ENCODE data around the gene SARDH.

Gene SARDH

DNA sequence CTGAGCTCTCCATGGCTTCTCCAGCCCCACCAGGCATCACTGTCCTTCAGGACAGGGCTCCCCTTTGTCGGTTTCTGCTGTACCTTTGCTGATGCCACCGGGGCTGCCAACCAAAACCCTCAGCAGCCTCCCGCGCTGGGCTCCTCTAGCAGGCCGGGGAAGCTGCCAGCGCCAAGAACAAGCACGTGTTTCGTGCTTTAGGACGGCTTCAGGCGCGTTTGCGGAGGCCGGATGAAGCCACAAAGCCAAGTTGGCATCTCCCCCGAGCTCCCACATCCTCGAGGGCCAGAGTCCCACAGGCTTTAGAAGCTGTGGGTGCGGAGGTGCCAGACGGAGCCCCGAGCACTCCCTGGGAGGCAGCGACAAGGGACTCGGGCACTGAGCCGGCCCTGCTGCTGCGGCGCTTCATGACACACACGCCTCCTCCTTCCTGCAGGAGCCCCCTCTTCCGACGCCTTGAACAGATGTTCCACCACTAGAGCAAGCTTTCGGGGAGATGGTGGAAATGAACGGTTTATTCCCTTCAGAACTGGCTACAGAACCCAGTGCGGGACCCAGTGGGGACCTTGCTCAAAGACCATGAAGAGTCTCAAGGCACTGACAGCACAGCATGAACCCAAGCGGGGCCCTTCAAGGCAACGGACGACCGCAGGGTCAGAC is 36.7 kb downstream of the SARDH start:
- no peak for DNase-seq

DNA sequence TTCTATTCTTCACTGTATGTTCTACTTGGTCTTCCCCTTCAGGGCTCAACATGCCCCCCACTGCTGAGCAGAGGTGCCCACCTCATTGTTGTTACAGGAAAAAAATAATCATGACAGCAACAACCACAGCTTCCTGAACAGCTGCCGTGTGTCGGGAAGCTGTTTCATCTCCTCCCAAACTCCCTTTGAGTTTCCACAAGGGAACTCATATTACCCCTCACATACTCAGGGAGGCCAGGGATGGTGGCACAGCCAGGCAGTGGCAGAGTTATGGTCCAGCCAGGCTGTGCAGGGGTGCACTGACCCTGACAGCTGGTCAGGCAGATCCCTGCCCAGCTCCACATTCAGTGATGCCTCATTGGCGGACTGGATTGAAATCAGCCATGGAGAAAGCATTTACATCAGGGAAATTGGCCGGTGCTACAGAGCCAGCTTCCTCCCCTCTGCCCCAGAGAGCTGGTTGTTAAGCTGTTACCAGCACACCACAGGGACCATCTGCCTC is 37.3 kb downstream of the SARDH start:
- DNase-seq: no peak

DNA sequence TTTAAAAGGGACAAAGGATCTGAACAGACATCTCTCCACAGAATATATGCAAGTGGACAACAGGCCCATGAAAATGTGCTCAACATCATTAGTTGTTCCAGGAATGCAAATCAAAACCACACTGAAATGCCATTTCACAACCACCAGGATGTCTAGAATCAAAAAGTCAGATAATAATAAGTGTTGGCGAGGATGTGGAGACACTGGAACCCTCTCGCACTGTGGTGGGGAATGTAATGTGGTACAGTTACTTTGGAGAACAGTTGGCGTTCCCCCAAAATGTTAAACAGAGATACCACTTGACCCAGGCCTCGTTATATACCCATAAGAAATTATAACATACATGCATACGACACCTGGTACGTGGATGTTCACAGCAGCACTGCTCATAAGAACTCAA is 38.6 kb downstream of the SARDH start:
- no peak for DNase-seq

DNA sequence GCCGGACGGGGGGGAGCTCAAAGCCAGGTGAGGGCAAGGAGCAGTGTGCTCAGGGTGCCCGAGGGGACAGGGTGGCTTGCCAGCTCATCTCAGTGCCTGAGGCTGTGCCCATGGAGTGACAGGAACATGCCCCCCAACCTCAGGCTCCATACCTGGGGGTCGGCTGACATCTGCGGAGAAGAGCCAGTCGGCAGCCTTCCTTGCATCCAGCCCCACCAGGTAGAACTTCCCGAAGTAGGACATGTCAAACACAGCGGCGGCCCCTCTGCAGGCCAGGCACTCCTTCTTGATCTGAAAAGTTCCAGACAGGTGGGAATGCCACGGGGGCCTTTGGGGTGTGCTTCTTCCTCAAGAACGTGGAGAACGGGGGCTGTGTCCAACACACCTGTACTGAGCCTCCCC is 42.1 kb downstream of the SARDH start:
- no peak for DNase-seq

DNA sequence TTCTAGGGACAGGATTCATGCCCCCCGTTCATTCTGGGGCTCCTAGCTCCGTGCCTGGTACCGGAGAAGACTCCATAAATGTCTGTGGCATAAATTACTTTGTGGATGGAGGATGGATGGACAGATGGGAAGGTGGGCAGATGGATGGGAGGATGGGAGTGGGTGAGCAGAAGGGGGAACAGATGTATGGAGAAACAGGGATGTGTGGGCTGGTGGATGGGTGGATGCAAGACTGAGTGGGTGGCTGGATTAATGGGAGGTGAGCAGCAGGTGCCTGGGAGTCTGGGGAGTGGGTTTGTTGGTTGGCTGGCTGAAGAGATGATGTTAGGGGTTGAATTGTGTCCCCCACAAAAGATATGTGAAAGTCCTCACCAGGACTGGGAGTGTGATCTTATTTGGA is 43.5 kb downstream of the SARDH start:
- no peak for DNase-seq

DNA sequence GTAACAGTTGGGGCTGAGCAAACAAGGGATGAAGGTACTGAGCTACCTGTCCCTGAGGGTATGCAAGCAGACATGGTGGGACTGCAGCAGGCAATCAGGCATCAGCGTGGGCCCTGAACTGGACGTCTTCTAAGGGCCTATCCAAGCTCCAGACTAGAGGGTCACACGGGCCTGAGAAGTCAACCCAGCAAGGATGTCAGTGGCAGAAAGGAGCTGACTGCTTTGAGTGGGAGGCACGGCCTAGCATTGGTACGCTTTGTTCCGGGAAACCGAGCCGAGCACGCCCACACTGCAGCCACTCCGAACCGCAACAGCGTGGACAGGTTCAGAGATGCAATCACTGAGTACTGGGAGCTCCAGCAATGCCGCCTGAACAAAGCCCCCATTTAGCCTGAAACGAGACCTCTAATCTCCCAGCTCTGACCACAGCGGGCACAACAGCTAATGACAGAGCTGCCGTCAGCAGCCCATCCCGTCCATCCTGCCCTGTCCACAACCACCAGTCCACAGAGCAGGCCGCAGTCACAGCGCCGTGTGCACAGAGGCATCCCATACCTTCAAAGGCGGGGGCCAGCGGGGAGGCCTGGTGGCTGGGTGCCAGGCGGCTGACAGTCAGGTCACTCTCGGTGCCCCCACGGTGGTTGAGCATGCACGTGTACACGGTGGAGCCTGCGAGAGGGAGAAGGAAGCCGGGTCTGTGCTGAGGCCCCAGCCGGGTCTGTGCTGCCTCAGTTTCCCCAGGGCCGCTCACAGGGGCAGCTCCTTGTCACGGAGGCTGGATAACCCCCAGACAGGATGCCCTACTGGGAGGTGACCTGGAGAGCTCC is 44.2 kb downstream of the SARDH start:
- no peak for DNase-seq

DNA sequence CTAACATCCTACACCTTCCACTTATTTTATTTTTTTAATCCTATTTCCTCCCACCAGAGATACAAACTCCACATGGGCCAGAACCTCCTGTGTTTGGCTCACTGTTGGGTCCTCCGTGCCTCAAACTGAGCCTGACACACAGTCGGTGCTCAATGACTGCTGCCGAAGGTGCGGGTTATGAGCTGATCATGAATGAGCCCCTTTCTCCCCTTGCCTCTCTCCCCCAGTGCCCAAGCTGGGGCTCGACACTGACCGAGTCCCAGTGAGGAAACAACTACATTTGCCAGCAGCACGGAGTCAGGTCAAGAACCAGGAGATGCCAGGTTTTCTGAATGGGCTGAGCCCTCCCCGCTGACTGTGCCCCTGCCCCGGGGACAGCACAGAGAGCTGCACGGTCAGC is 45.0 kb downstream of the SARDH start:
- no peak for DNase-seq

DNA sequence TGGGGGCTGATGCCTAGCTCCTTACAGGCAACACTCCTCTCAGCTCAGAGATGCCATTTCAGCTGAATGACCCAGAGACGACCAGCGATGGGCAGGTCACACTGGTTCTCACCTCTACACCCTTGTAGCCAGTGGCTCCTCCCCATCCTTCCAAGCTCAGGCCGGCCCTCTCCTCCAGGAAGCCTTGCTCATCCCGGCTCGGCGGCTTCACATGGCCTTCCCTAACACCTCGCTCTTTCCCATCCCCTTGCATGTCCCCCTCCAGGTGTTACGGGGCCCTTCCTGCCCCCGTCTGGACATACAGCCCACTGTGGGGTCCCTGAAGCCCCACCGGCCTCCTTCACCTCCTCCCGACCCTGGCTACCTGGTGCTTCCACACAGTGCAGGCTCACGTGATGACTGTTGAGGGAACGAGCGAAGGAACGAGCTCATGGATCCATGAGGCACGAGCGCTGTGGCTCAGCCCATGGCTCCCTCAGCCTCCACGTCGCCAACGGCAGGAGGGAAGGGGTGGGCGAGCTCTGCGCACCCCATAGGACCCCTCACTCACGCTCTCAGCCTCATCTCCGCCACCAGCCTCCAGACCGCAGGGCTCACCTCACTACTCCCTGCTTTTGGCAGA is 45.7 kb downstream of the SARDH start:
- DNase-seq: no peak

DNA sequence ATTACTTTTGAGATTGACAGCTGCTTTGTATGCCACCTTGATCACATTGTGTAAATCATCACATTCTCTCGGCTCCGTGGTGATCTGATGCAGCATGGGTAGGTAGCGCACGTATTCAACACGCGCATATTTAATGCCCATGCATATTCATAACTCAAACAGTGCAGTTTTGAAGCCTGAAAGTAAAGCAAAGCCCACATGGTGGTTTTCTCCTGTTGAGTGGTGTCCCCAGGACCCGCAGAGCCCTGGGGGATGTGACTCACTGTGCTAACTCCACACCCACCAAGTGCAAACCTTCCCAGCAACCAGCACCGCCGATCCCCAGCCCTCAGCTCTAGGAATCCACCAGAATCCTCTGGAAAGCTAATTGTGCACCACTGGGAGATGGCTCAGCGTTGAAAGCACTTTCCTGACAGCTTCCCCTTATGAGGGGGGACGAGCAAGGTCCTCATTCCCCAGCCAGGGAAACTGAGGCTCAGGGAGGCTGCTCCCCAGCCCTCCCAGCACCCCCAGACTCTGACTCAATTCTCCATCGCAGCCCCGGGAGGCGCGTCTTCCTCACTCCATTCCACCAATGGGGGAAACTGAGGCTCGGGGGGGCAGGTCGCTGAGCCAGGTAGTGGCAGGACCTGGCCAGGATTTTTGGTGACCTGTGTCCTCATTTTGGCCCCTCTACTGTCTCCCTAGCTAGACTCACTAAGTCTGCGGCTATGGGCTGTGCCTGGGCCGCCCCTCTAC is 46.4 kb downstream of the SARDH start:
- DNase-seq: no peak

DNA sequence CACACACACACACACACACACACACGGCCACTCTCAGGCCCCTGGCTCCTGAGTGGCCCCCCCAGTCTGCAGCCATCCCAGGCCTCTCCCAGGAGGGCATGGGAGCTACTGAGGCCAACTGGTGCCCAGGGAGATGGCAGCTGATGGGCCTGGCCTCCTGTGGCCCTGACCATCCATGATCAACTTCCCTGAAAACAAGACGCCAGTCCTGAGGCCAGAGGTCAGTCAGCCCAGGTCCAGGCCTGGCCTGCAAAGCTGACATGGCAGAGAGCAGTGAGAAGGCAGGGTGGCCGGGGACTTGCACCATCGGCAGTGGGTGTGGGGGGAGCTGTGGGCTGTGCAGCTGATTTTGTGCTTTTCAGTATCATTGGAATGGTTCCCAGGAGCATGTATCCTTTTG is 47.0 kb downstream of the SARDH start:
- DNase-seq: no peak

DNA sequence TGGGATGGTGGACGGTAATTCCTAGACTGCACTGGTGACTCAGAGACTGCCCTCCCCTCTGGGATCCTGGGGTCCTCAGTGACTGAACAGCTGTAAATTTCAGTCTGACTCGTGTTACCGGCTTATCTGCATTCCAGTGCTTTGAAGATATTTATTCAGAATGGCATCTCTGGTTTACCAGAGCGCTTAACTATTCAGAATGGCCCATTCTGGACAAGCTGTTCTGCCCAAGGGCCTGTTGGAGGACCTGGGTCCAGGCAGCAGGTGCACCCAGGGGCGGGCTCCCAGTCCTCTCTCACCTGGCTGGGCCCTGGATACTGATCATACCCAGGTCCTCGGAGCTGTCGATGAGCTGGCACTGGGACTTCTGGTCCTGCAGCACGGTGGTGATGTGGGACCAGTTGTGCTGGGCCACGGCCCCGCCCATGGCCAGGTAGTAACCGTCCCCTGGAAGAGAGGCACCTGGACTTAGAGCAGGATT is 48.0 kb downstream of the SARDH start:
- no peak for DNase-seq

DNA sequence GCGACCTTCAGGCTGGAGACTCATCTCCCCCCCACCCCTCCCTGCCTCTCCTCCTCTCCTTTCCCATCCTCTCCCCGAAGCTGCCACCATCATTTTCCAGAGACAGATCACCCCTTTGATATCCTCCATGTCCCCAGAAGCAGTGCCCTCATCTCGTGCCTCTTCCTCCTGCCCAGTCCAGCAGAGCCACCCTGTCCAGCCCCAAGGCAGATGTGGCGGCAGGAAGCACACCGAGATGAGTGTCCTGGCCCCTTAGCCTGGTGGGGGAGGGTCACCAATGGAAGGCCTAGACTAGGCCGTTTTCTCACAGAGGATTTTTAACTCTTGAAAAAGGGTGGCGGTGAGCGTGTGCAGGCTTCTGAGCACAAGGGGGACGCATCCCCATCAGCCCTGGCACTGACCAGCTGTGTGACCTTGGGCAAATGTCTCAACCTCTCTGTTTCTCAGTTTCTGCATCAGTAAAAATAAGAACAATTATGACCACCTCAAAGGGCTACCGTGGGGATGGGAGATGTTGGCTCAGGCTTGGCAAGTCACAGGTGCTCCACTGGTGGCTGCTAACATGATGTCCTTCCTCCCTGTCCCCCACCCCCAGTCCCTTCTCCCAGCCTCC is 48.9 kb downstream of the SARDH start:
- no peak for DNase-seq

DNA sequence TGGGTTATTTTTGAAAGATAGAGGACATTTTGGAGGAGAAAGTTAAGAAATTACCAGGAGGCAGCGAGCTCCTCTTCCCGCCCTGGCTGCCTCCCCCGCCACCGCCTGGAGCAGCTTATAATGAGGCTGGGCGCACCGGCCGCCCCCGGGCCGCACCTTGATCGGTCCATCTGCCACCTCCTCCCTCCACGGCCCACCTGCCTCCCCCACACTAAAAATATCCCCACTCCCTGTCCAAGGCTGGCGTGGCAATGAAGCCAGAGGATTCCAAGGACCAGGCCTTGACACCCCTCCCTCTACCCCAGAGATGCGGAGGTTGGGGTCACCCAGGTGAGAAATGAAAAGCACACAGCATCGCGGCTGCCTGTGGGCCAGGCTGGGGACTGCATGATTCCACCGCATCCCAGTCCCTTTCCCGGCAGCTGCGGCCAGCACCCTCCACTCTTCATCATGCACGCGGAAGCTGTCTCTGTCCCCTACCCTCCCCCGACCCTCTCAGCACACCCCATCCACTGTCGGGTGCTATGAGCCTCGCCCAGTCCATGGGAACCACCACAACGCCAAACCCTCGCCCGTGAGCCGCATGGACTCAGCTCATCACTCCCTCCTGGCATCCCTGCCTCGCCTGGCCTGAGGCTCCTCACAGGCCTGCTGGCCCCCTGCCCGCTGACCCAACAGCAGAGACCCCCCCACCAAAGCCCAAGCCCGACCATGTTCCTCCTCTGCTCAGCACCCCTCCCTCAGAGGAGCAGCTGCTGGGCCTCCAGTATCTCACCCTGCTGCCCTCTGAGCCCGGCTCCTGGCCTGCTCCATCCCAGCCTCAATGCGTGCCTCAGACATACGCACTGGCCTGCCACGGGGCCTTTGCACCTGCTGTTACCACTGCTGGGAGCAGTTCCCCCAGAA is 50.0 kb downstream of the SARDH start:
- no peak for DNase-seq

DNA sequence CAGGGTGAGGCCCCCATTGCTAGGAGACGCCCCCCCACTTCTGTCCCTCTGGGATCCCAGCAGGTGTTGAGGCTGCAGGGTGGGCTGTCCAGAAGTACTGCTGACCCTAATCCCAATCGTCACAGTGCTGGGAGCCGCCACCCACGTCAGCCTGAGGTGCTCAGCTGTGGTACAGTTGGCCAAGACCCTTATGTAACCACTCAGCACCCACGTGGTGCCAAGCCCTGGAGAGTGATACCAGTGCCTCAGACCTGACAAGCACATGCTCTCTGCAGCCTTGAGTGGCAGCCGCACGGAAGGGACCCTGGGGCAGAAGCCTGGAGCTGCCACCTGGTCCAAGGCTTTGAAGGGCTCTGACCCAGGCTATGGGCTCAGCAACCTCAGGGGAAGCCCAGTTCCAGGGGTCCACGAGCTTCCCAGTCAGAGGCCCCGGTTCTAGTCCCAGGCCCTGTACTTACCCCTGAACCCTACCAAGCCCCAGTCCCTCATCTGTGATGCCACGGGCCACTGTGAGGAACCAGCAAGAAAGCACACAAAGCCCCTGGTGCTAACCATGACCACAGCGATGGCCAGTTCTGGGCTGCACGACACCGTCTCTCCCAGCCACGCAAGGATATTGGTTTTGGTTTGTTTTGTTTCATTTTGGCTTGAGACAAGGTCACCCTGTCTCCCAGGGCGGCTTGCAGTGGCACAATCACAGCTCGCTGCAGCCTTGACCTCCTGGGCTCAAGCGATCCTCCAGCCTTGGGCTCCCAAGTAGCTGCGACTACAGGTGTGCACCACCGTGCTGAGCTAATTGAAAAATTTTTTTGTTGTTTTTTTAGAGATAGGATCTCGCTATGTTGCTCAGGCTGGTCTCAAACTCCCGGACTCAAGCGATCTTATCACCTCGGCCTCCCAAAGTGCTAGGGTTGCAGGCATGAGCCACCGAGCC is 51.2 kb downstream of the SARDH start:
- DNase-seq: no peak

DNA sequence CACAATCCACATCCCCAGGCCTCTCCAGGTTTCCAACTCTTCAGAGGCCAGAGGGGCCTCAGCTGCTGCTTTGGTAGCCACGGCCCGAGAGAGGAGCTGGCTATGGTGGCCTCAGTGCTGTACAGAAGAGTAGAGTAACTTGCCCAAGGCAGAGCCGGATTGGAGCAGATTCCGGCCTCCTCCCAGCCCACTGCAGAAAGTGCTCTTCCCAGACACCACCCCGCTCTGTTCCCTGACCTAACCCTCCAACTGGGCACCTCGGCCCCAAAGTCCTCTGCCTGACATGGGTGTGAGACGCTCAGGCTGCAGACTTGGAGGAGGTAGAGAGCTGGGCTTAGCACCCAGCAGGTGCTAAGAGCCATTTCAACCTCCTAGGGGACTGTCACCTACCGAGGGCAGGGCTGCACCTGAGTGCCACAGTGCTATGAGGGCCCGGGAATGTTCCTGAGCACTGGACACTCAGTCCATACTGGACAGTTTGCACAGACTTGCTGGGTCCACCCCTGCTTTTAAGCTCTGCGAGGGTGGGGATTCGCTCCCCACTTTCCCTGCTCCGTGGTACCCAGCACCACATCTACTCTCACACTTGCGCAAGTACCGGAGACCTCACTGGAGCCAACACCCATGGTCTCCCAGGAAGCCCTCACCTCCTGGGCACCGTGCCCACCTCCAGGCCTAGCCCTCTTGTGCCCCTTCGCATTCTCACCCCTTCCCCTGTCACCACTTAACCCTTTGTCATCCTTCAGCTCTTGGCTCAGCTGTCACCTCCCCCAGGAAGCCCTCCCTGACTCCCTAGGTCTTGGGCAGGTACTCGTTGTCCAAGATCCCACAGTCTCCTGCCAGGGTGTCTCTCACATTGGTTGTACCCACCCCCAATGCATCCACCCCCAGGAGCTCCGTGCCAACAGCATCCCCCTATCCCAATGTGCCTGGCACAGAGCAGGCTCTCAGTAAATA is 52.2 kb downstream of the SARDH start:
- DNase-seq: no peak

DNA sequence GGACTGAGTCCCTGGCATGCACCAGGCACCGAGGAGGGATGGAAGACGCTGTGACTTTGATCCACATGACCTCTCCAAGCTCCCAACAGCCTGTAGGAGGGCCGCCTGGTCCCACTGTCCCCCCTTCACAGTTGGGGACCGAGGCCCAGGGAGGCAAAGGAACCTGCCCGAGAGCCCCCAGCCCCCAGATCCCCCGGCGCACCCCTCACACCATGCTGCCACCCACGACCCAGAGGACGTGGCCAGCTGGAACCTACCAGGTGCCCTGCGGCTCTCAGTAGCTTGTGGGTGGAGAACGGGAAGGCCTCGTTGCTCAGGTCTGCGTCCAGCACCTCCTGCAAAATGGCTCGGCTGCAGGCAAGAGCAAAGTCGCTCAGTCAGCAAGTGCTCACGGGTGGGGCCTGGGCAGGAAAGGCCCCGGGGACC is 53.2 kb downstream of the SARDH start:
- no peak for DNase-seq

DNA sequence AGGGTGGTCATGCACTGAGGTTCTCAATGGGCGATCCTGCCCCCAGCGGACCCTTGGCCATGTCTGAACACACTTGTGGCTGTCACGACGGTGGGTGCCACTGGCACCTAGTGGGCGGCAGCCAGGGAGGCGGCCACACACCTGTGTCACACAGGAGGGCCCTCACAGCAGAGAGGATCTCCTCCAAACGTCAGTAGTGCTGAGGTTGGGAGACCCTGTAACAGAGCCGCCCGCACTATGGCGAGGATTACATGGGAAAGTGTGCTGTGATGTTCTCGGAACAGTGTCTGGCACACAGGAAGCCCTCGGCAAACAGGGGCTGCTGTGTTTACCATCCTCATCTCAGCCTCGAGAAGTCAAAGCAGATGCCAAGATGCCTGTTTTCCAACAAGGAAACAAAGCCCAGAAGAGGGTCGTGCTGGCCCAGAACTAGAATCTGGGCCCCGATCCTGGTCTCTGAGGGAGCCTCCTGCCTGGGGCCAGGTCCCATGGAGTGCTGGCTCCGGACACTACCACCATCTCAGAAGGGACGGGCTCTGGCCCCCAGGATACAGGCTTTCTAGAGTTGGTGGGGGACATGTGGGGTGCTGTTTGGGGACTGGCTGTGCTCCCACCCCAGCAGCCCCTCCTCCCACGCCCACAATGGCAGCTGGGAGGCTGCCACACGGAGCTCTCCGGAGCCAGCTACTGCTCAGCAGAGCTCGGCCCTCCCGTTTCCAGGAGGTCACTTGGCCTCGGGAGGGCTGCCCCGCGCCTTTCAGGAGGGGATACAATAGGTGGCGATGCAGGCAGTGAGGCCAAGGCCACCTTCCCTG is 53.8 kb downstream of the SARDH start:
- DNase-seq: no peak

DNA sequence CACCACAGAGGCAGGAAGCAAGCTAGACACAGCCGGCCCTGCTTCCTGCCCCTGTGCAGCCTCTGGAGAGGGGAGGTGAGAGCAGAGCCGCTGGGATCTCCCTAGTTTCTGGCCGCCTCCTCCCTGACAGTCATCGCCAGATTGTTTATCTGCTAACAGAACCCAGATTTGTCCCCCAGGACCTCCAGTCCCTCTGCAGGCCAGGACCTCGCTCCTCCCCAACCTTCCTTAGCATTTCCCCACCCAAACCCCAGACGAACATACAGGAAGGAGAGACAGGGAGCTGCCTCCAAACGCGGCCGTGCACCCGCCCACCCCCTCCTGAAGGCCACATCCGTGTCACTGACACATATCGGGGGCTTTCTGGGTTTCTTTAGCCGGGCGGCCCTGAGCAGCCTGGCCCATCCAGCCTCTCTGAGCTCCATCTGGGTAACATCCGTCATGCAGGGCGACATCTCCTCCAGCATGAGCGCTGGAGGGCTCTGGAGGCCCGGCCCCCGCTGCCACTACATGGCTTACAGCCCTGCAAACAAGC is 54.5 kb downstream of the SARDH start:
- DNase-seq: no peak

Measured in inflammatory macrophage treated with lipopolysaccharide for 4 hours (primary cell).